HPDE6-E6E7 (cell line): ENCODE results near the gene C17orf107.

Experiments
- DNase-seq: peaks from one replicate; pipeline ENCODE4 v3.0.0; 2011; ENCODE audit warnings: missing footprints; ENCODE audit errors: extremely low spot score

The C17orf107 gene

DNA sequence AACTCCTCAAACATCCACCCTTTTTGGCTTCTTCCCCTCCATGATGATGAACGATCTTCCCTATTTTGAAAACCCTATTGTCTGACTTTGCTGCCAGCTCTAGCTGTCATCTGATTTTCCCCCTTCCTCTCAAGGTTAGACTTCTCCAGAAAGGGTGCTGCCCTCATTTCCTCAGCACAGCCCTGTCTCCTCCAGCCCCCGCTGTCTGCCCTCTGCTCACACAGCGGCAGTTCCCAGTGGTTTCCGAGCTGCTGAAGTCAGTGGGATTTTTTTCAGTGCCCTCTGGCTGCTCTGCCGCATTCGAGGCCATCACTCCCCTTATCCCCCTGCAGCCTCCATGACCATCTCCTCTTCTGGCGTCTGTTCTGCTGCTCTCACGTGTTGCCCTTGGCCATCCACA, 26.6 kb upstream of the C17orf107 start:
- DNase-seq, result no peak

DNA sequence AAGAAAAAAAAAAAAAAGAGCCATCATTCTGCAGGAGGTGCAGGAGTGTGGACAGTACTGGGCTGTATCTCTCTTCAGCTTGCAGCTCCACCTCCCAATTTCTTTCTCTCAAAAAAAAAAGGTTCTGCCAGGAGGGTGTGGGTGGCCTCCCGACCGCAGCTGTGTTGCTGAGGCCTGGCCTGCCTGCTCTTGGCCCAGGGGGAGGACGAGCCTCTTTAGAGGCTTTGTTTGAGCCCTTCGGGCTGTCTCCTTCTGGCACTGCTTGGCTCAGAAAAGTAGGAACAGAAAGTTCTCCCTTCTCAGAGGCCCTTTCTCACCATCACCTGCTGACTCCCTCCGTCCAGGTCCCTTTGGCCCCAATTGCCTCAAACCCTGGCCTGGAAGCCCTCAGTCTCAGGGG, 22.2 kb upstream of the C17orf107 start:
- DNase-seq, result no peak

DNA sequence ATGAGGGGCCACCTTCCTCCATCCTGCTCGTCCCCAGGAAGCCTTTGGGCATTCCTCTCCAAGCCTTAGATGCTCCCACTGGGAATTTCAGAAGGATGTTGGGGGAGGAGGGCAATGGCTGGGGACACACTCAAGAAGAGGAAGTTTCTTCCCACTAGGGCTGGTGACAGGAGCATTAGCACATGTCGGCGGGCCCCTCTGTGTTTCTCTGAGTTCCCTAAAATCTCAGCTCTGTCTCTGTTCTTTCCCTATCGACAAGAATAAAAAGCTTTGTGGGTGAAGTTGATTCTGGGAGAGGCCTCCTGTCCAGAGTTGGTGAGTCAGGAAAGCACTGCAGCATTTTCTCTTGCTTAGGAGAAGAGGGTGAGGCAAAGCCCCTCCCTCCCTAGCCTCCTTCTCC, 19.7 kb upstream of the C17orf107 start:
- no peak for DNase-seq

DNA sequence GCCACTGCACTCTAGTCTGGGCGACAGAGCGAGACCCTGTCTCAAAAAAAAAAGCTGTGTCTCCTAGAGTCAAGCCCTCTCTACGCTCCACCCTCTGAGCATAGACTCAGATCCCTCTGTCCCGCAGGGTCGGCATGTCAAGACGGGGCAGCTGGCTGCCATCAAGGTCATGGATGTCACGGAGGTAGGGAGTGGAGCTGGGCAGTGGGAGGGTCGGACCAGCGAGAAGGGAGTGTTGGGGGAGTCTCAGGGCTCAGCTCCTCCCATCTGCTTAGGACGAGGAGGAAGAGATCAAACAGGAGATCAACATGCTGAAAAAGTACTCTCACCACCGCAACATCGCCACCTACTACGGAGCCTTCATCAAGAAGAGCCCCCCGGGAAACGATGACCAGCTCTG, 18.5 kb upstream of the C17orf107 start:
- no peak for DNase-seq

DNA sequence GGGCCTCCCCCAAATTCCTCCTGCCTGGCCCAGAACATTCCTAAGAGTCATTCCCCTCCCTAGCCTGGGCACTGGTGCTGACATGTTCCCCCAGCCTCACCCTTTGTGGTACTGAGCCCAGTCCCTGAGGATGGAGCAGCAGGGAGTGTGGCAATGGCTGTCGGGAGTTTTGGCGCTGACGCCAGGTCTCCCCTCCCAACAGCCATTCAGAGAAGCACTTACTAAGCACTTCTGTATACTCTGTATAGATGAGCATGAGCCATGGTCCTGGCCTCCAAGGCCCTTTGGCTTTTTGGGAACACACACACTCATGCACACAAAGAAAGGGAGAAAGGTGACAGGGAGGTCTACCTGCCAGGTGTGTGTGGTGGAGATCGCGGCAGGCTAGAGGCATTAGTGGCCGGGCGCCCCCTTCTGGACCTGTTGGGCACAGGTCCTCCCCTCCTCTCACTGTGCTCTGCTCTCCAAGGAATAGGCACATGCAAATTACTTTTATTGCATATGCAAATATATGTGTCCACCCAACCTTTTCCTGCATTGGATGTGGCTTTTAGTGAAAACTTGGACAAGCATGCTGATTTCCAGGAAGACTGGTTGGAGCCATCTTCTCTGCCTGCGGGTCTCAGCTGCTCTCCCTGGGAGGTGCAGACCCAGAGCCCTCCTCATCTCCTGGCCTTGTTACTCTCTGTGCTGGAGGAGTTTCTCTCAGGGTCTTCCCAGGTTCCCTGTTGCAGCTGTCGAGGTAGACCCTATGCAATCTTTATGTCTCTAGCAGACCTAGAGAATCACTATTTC, 17.4 kb upstream of the C17orf107 start:
- DNase-seq, result no peak

DNA sequence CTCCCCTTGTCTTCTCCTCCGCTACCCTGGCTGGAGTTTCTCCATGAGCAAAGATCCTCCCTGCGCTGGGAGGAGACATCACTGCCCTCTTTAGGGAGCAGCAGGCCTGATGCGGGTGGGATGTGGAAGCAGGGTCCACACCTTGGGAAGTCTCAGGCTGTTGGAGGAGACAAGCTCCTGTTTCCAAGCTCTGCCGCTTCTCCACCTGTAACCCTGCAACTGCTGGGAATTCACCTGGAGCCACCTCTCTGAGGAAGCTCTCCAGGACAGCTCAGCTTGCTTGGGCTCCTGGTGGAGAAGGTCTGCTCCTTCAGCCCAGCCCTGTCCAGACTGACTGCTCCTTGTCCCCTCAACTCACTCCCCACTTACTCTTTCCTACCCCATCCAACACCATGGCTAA, 14.8 kb upstream of the C17orf107 start:
- no peak for DNase-seq

DNA sequence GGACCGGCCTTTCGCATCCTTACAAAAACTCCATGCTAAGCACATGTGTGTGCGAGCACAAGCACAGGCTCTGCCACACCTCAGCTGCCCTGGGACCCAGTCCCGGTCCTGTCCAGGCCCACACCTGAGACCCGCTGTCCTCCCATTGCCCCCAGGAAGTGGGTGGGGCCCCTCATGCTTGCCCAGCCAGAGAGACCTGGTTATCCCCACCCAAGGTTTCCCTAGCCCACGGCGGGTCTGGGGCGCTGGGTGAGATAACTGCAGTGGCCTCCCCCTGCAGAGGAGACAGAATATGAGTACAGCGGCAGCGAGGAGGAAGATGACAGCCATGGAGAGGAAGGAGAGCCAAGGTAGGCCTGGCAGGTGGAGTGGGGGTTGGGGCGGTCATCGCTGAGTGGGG, 12.5 kb upstream of the C17orf107 start:
- no peak for DNase-seq

DNA sequence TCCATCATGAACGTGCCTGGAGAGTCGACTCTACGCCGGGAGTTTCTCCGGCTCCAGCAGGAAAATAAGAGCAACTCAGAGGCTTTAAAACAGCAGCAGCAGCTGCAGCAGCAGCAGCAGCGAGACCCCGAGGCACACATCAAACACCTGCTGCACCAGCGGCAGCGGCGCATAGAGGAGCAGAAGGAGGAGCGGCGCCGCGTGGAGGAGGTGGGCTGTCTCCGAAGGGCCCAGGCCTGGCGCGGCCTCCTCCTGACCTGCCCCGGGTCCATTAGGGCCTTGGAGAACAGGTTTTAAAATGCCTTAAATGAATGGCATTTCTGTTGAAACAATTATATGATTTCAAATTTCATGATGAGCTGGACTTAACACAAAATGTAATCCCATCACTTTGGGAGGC, 11.8 kb upstream of the C17orf107 start:
- DNase-seq, result no peak

DNA sequence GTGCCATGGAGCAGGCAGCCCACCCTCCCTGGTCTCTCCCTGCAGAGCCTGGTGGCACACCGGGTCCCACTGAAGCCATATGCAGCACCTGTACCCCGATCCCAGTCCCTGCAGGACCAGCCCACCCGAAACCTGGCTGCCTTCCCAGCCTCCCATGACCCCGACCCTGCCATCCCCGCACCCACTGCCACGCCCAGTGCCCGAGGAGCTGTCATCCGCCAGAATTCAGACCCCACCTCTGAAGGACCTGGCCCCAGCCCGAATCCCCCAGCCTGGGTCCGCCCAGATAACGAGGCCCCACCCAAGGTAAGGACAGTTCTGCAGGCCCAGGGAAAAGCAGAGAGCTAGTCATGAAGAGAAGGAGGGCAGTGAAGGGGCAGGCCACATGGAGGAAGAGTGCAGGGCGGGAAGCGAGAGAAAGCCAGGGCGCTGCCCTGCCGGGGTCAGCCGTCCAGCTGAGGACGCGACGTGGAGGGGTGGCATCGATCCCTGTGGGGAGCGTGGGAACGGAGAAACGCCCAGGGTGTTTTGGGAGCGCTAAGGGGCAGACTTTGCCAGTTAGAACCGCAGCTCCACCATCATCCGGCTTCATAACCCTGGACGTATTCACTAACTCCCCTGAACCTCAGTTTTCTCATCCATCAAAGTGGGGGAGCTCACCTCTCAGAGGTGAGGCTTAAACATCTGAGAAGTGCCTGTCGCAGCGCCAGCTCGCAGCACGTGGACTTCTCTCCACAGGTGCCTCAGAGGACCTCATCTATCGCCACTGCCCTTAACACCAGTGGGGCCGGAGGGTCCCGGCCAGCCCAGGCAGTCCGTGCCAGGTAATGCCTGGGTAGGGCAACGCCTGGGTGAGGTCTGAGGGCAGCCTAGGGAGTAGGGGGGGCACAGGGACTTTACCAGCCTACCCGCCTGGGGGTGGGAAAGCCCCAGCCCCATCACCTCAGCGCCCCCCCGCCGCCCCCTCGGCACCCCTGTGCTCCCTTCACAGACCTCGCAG, 7.6 kb upstream of the C17orf107 start:
- no peak for DNase-seq

DNA sequence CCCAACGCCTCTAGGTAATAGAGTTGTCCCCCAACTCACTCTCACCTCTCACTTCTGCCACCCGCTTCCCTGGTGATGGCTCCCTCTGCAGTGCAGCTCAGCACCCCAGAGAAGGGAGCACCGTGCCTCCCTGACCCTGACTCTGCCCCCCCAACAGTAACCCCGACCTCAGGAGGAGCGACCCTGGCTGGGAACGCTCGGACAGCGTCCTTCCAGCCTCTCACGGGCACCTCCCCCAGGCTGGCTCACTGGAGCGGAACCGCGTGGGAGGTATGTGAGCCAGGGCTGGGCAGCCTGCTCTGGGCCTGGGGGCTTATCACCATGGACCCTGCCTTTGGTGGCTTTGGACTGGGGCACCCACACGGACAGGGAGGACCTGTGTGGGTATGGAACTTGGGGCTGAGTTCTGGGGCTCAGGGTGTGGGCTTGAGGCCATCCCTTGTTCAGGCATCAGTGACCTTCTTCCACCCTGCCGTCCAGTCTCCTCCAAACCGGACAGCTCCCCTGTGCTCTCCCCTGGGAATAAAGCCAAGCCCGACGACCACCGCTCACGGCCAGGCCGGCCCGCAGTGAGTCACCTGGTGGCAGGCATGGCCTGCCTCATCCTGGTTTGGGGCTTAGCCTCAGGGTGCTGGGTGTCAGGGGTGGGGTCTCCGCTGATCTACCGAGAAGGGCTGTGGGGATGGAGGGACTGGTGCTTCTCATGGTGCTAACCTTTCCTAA, 6.7 kb upstream of the C17orf107 start:
- DNase-seq, result no peak

DNA sequence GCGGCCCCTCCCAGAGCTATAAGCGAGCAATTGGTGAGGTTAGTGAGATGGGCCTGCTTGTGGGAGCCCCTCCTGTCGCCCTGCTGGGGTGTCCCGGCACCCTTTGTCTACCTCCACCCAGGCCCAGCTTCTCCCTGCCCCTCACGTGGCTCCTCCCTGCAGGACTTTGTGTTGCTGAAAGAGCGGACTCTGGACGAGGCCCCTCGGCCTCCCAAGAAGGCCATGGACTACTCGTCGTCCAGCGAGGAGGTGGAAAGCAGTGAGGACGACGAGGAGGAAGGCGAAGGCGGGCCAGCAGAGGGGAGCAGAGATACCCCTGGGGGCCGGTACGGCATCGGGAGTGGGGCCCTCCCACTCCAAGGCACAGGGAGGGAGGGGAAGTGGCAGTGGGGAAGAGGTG, 6.1 kb upstream of the C17orf107 start:
- no peak for DNase-seq

DNA sequence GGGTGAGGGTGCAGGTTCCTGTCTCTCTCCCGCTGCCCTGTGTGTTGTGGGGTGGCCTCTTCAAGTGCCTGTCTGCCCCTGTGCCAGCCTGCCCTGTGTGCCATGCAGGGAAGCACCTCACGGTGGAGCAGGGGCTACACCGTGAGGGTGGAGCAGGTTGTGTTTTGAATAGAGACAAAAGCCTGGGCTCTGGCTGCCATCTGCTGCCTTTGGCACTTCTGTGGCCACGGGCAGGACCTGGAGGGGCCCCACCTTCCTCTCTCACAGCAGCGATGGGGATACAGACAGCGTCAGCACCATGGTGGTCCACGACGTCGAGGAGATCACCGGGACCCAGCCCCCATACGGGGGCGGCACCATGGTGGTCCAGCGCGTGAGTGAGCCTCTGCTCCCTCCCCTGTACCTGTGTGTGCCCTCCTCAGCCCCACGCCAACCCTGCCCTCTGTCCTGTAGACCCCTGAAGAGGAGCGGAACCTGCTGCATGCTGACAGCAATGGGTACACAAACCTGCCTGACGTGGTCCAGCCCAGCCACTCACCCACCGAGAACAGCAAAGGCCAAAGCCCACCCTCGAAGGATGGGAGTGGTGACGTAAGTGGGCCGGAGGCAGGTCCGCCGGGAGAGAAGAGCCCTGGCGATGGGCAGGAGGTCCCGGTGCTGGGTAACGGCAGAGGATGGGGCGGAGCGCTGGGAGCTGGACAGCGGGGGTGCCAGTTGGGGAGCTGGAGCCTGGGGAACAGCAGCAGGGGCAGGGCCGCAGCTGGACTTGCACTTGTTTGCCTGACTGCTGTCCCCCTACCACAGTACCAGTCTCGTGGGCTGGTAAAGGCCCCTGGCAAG, 5.4 kb upstream of the C17orf107 start:
- no peak for DNase-seq

DNA sequence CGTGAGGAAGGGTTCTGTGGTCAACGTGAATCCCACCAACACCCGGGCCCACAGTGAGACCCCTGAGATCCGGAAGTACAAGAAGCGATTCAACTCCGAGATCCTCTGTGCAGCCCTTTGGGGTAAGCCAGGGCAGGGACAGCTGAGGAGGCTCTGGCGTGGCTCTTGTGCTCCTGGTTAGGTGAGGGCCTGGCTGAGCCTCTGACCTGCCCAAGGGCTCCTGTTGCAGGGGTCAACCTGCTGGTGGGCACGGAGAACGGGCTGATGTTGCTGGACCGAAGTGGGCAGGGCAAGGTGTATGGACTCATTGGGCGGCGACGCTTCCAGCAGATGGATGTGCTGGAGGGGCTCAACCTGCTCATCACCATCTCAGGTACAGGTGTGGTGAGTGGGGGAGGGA, 4.2 kb upstream of the C17orf107 start:
- no peak for DNase-seq

DNA sequence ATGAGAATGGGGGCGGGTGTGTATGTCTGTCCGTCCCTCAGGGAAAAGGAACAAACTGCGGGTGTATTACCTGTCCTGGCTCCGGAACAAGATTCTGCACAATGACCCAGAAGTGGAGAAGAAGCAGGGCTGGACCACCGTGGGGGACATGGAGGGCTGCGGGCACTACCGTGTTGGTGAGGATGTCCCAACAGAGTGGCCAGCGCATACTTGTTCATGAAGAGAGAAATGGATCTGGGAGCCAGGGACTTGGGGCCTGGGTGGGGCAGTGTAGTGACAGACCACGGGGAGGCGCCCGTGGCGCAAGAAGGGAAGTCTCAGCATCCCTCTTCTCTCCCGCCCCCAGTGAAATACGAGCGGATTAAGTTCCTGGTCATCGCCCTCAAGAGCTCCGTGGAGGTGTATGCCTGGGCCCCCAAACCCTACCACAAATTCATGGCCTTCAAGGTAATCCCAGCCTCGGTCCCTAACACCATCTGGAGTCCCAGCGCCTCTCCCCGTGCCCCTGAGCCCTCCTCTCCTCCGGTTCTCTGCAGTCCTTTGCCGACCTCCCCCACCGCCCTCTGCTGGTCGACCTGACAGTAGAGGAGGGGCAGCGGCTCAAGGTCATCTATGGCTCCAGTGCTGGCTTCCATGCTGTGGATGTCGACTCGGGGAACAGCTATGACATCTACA, 3.5 kb upstream of the C17orf107 start:
- no peak for DNase-seq

DNA sequence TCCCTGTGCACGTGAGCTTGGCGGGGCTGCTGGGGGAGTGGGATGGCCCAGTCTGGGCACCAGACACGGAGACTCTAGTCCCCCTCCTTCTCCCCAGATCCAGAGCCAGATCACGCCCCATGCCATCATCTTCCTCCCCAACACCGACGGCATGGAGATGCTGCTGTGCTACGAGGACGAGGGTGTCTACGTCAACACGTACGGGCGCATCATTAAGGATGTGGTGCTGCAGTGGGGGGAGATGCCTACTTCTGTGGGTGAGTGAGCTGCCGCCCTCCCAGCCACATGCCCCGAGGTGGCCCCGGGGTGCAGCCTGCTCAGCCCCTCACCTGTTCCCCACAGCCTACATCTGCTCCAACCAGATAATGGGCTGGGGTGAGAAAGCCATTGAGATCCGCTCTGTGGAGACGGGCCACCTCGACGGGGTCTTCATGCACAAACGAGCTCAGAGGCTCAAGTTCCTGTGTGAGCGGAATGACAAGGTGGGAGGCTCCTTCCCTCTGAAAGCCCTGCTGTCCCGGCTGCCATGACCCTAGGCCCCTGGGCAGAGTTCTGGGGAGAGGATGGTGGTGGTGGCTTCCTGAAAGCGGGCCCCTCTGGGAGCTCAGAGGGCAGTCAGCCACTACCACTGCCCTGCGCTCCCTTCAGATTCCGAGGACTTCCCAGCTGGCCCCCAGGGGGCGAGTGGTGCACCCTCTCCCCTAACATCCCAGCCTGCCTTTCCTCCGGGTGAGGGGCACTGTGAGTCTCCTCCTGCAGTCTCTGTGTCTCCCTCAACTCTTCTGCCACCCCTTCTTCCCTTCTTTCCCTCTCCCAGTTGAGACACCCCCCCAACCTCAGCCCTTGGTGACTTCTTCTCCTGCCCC, 2.8 kb upstream of the C17orf107 start:
- no peak for DNase-seq

DNA sequence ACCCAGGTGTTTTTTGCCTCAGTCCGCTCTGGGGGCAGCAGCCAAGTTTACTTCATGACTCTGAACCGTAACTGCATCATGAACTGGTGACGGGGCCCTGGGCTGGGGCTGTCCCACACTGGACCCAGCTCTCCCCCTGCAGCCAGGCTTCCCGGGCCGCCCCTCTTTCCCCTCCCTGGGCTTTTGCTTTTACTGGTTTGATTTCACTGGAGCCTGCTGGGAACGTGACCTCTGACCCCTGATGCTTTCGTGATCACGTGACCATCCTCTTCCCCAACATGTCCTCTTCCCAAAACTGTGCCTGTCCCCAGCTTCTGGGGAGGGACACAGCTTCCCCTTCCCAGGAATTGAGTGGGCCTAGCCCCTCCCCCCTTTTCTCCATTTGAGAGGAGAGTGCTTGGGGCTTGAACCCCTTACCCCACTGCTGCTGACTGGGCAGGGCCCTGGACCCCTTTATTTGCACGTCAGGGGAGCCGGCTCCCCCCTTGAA, 2.1 kb upstream of the C17orf107 start:
- DNase-seq, result no peak

DNA sequence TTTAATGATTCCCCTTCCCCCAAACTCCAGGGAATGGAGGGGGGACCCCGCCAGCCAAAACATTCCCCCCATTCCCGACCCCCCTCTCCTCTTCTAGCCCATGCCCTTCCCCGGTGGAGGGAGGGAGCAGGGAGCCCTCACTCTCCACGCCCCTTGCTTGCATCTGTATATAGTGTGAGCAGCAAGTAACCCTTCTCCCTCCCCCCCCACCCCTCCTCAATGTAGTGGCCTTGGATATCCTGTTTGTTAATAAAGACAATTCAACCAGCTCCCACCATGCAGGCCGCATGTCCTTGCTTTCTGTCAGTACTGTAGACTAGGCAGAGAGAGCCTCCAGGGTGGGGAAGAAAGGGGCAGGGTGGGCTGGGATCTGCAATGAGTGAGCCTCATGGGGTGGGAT, 1.6 kb upstream of the C17orf107 start:
- DNase-seq, result no peak

DNA sequence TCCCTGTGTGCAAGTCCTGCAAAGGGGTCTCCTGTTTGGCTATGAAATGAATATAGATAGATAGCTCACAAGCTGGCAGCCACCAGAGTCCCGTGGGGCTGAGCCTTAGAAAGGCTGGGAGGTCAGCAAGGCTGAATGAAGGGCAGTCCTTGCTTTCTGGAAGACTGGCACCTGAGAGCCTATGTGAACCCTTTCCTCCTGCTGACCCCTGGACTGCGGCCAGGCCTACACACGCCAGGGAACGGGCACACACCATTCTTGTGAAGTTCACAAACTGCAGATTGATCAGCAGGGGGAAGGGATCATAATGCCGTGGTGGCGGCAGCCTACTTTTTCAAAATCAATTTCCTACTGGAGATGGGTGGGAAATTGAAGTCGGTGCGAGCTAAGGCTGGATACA, 985 bp upstream of the C17orf107 start:
- no peak for DNase-seq

DNA sequence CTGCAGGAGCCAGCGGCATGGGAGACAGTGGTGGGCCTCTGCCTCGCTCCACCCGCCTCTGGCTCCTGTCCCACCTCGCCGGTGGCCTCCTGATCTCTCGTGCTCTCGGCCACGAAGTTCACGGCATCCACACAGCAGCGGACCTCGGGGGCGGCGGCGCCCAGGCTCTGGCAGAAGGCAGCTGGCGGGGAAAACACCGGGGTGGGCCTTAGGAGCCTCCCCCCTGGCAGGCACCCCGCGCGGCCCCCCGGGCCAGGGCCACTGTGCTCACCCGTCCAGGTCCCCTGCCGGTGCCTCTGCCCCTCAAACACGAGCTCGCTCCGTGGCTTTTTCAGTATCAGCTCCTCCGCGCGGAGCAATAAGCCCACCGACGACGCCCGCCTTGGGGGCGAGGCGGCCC, 409 bp upstream of the C17orf107 start:
- no peak for DNase-seq
